Measurements from ENCODE around the gene CD82.
A peak's percentile ranks its signal among the peaks of the same experiment; 100 is the strongest.

Gene CD82

DNA sequence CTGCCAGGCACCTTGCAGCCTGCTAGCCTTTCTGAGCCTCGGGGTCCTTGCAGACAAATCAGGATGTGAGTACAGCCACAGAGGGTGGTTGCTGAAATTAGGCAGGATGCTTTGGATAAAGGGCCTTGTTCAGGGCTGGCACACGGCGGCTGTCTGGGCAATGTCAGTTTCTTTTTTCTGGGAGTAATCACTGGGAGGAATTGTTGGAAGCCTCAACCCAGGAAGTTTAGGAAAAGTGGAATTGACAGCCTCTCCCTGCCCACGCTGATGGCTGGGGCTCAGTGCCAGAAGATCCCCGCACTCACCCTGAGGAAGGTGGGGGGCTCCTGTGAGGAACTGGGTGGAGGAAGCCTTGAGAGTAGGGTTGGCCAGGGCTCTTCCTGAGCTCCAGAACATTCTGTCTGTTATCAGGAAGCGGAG is 37.4 kb downstream of the CD82 start:
- DNase-seq, result no peak

DNA sequence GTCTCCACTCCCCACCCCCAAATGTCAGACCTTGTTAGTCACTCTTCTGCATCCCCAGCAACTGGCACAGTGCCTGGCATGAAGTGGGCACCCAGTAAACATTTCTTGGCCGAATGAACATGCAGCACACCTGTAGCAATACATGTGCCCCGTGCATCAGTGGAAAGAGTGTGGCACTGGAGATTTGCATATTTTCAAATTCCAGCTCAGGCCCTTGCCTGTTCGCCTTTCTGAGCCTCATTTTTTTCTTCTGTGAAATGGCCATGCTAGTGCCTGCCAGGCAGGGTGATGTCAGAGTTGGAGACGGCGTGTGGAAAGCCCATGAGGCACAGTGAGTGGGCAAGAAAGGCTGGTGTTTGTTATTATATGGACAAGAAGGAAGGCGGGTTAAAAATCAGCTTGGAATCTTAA is 38.7 kb downstream of the CD82 start:
- no peak for DNase-seq

DNA sequence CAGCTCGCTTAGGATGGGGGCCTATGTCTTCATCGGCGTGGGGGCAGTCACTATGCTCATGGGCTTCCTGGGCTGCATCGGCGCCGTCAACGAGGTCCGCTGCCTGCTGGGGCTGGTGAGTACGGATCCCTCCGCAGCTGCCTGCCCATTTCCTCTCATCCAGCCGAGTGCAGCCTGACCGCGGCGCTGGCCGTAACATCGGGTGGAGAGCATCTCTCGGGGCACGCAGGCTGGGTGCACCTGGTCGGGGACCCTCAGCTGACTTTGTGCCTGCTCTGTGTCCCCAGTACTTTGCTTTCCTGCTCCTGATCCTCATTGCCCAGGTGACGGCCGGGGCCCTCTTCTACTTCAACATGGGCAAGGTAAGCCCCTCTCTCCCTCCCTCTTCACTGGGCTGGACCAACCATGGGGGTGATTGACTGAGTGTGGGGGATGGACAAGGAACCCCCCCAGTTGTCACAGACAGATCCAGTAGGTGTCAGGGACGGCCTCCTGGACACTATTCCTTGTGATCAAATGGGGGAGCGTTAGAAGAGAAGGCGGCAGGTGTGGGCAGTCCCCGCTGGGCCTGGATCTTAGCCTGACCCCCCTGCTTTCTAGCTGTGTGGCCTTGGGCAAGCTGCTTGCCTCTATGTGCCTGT is 39.7 kb downstream of the CD82 start:
- DNase-seq, result no peak

DNA sequence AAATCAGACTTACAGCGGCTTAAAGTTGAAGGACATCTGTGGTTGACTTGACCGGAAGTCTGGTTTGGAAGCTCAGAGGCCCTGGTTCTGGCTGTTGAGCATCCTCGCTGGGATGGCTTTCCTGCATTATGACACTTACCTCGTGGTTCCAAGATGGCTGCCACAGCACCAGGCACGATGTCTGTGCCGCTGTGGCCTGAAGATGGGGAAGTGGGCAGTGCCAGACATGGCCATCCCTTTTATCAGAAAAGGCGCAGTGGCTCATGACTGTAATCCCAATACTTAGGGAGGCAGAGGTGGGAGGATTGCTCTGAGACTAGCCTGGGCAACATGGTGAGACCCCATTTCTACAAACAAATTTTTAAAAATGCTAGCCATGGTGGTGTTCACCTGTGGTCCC is 40.5 kb downstream of the CD82 start:
- DNase-seq, result no peak

DNA sequence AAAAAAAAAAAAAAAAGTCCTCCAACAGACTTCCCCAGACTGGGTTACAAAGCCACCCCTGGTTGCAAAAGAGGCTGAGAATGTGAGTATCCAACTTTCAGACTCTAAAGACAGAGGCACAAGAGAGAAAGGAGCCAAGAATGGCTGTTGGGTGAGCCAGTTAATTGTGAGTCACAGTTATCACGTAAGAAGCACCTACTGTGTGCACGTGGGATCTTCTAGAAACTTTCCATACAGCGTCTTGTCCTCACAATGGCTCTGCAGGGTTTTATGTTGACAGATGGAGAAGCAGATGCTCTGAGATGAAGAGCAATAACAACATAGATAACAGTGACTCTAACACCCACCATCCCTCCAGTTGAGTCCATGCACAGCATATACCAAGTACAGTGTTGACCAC is 41.0 kb downstream of the CD82 start:
- no peak for DNase-seq

DNA sequence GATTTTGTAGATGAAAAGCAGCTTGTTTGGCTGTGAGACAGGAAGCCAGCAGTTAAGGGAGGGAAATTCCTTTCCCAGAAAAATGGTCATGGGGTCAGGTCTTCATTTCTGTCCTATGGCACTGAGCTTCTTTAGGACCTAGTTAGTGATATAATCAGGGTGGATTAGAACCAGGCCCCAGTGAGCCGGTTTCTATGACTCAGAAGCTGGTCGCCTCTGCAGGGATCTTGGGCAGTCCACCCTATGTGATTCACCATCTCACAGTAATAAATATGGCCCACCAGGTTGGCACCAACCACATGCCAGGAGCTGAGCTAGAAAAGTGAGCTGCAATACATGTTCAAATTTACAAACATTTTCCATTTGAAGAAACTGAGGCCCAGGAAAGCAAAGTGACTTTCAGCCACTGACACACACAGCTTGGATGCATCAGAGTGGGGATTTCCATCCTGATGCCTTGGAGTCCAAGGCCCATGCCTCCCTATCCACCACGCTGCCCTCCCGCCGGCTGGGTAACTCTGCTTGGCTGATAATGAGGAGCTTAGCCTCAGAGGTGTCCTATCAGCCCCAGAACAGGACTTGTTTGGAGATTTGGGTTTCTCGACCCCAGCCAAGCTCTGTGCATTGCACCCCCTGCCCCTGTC is 42.0 kb downstream of the CD82 start:
- DNase-seq, result no peak

DNA sequence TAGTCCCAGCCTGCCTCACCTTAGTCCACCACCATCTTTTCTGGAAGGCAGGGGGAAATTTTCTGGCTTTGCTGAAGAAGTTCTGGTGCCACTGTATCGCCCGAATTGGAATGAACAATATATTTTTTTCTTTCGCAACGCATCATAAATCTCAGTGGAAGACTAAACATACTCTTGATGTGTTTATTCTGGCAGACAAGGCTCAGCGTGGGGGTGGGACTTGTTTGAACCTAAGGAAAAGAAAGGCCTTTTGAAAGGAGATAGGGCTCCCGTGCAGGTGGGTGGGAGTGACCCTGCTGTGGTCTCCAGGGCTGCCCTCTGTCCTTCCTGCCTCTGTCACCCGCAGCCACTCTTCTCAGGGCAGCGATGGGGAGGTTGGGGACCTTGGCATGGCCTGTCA is 42.5 kb downstream of the CD82 start:
- no peak for DNase-seq

DNA sequence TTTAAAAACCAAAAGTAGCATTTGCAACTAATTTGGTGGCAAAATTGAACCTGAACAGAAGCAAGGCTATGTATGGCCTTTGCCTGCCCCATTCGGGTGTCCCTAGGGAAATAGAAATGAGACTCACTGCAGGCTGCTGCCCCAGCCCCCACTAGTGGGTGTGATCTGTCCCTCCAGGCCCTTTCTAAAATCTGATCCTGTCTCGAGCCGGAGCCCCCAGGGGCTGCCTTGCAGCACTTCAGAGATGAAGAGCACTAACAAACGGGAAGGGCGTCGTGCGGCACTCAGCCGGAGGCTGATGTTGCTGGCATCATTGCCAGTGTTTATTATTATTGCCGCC is 43.2 kb downstream of the CD82 start:
- no peak for DNase-seq

DNA sequence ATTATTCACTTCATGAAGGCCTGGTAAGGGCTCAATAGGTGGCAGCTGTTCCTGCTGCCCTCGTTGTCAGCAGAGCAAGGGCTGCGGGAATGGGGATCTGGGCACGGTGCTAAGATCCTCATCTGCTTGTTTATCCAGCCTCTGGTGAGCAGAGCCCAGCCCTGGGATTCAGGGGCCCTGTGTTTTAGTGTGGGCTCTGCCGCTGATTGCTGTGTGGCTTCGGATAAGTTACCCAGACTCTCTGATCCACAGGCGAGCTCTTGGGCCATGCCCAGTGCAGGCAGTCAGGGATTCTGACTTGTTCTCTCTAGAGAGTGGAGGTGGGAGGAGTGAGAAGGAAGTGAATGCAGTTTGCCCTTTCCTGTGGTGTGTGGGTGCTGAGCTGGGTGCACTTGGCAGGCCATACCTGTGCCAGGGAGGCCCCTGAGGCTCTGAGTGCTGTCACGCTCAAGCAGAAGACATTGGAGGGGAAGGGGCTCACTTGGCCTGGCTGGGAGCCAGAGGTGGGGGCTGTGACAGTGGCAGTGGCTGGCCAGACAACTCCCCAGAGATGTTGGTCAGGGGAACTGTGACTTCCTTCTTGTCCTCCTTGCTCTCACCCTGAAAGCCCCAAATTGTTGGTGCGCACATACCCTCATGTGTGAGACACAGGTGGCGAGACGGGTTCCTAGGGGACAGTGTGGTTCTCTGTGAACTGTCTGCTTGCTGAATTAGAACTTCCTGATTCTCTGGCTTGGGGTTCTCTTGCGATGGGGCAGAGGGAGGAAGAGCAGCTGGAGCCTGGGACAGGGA is 43.7 kb downstream of the CD82 start:
- peak; percentile 36 for DNase-seq

DNA sequence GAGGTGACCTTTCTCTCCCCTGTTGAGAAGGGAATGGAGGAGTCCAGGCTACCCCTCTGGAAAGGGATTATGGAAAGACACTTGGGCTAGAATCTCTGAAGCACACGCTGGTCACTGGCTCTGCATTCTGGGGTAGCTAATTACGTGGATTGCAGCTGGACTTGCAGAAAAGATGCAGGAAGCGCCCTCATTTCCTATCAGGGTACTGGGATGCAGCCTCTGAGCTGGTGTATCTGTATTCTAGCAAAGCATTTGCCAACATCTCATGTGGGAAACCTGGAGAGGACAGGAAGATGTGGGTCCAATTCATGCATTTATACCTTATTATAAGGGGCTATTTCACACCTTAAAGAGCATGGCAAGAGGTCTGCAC is 44.3 kb downstream of the CD82 start:
- DNase-seq, result no peak

DNA sequence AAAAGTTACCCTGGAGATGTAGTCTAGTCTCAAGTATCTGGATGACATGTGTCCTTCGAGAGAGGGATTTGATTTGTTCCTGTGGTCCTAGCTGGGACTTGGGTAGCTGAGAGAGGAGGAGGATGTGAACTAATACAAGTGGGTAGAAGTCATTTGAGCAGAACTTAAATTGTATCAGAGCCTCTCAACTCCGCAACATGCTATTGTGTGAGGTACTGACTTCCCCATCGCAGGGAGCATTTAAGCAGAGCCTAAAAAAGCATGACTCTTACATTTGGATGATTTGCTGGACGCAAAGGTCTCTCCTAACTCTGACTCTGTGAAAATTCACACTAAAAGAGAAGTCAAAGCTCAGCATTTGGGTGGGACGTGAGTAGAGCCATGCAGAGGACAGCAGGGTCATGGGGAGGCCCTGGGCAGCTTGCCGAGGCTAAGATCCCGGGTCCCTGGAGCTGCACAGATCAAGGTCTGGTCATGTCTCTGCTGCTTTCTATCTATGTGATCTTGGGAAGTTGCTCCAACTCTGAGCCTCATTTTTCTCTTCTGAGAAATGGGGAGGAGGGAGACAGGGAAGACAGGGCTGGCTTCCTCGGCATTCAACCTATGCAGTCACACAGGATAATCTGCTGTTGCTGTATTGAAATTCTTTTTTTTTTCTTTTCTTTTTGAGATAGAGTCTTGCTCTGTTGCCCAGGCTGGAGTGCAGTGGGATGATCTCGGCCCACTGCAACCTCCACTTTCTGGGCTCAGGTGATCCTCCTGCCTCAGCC is 44.9 kb downstream of the CD82 start:
- no peak for DNase-seq

DNA sequence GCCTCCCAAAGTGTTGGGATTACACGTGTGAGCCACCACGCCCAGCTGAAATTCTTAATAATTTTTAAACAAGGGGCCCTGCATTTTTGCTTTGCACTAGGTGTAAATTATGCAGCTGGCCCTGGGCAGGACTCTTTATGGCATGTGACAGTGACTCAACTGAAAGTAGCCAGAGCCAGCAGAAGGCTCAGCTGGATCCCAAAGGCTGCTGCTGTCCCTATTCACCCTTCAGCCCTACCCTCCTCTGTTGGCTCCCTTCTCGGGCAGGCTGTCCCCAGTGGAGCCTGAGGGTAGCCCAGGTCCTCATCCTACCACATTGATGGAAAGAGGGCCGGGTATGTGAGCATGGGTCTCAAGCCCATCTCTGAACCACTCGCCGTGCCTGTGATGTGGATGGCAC is 45.6 kb downstream of the CD82 start:
- no peak for DNase-seq

DNA sequence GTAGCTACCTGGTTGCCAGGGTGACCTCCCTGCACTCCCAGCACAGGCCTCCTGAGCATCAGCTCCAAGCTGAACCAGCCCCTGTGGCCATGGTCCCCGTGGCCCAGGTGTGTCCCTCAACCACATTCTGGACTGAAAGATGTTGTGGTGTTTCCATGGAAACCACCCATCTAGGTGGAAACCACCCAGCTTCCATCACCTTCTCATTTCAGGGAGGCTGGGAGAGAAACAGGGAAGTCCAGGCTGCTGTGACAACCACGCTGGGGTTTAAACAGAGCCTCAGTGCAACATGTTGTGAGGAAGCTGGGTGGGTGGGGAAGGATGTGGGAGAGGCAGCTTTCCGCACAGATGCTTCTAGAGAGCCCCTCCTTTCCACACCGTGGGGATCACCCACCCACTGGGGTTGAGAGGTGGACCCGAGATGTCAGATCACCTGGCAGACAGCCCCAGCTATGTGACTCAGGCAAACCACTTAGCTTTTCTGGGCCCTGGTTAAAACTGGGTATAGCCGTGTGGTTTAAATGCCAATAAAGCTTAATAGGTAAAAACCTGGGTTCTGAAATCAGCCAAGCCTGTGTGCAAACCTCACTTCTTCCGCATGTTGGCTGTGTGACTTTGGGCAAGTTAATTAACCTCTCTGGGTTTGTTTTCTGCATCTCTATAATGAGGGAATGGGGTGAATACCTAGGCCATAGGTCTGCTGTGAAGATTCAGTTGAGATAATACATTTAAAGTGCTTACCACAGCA is 46.4 kb downstream of the CD82 start:
- DNase-seq, result peak; percentile 79

DNA sequence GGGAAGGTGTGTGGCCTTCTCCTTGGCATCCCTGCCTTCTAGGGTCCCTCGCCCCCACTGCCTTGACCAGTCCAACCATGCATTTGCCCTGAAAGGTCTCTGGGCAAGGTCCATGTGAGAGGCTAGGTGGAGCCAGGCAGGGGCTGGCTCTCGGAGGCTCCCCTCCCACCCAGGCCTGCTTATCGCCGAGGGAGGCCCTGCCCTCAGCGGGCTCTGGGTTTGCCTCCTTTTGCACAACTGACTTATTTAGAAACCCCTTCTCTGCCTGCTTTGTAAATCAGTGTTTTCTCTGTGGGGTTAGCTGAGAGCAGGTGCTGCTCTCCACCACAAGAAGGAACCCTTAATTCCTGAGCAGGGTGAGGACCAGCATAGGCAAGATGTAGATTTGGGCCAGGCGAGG is 47.7 kb downstream of the CD82 start:
- DNase-seq, result no peak

DNA sequence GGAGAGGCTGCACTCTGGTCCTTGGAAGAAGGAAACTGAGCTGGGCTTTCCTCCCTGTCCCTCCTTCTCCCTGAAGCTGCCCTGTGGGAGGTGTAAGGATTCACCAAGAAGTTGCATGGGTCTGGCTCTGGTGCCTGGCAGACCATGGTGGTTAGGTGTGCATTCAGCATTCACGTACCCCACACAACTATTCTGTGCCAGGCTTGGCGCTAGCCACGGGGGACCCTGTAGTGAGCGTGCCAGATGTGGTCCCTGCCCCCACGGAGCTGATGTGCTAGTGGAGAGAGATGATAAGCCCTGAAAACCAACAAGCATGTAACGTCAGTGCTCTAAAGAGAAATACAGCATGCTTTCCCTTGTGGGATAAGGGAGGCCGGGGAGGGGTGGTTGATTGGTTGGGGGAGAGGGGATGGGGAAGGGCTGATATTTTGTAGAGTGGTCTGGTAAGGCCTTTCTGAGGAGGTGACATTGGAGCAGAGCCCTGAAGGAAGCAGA is 48.9 kb downstream of the CD82 start:
- DNase-seq, result no peak

DNA sequence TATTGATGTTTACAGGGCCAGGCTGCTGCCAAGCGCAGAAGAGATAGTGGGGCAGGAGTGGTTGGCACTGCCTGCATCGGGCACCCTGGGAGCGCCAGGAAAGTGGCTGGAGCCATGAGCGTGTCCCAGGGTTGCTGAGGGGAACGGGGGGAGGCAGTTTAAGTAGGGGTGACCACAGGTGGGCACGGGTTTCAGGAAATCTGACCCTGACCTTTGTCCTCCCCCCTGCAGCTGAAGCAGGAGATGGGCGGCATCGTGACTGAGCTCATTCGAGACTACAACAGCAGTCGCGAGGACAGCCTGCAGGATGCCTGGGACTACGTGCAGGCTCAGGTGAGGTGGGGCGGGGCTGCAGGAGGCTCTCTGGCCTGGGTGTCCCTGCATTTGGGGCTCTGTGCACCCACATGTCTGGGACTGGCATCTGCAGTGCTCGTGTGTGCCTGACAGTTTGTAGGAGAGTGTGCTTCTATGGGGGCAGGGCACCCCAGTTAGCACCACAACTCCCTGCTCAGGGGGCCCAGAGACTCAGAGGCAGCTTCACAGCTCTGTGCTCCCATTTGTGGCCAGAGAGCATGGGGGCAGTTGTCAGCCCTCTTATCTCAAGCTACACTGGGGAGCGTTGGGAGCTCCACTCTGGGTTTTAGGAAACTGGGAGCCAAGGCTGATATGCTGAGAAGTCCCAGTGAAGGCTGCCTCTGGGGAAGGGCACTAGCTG is 49.7 kb downstream of the CD82 start:
- no peak for DNase-seq

DNA sequence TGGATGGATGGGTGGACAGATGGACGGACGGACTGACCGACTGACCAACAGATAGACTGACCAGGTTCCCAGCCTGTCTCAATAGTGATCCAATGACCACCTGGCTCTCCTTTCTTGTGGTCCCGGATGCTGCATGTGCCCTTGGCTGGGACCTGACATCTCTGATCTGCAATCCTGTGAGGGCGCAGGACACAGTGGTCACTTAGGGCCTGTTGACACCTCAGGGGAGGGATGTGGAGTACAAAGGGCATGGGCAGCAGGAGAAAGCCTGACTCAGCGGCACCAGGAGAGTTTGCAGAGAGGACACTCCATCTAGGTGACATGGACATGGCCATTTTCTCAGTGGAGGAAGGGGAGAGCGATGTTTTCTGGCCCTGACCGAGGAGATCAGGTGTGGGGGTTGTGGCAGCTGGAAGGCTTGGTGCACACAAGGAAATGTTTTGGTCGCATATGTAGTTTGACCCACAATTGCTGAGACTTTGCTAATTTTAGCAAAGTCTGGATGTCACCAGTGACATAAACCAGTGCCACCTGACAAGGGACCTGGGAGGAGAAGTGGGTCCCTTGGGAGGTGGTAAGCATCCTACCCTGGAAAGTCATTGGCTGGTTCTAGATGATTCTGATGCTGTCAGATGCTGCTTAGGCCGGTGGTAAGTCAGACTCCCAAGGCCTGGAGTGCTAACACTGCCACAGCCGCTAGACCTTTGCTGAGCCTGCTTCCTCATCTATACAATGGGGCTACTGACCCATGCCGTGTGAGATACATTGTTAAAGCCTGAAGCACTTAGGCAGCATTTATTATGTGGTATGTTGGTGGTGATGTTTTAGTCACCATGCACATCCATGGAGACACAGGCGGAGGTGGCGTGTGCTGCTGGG is 50.7 kb downstream of the CD82 start:
- DNase-seq, result no peak

DNA sequence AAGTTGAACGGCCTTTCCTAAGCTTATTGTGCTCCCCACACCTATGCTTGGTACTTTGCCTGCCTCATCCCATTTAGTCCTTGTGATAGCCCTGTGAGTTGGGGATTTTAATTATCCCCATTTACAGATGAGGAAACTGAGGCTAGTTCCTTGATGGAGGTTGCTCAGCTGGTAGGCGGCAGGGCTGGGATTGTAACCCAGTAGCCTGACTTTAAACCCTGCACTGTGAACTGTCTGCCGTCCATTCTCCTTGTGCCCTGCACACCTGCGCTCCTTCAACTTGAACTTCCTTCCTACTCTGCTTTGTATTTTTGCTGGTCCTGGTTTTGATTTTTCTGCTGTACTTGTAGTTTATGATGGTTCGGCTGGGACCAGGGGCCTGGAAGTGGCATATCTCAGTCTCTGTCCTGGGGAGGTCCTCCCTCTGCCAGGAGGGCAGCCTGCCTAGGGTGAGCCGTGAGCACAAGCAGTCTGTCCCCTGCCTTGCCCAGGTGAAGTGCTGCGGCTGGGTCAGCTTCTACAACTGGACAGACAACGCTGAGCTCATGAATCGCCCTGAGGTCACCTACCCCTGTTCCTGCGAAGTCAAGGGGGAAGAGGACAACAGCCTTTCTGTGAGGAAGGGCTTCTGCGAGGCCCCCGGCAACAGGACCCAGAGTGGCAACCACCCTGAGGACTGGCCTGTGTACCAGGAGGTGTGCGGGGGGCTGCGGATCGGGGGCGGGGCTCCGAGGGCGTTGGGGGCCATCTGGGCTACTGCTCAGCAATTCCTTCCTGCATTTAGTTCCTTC is 52.4 kb downstream of the CD82 start:
- DNase-seq, result no peak

DNA sequence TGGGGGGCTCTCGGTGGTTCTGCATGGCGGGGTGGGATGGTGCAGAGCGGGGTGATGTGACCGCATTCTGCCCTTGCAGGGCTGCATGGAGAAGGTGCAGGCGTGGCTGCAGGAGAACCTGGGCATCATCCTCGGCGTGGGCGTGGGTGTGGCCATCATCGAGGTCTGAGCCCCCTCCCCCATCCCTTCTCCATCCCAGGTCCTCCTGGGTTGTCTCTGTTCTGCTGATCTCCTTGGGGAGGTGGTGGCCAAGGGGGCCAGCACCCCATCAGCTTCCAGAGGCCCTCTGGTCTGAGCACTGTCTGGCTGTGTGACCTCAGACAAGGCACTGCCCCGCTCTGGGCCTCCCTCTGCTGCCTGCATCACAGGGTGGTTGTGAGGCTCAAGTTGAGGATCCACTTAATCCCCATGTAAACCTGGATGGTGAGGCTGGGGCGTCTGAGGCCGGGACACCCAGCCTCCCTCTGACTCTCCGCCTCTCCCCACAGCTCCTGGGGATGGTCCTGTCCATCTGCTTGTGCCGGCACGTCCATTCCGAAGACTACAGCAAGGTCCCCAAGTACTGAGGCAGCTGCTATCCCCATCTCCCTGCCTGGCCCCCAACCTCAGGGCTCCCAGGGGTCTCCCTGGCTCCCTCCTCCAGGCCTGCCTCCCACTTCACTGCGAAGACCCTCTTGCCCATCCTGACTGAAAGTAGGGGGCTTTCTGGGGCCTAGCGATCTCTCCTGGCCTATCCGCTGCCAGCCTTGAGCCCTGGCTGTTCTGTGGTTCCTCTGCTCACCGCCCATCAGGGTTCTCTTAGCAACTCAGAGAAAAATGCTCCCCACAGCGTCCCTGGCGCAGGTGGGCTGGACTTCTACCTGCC is 53.3 kb downstream of the CD82 start:
- no peak for DNase-seq
